Fibroblast of villous mesenchyme (primary cell): ENCODE results near the gene MUC6. TPM values are rescaled to one million over a fixed set of nuclear protein-coding genes. Genes with fewer than 3 reads are reported as not detected.

Experiments used
- DNase-seq: peaks from one replicate; pipeline ENCODE4 v3.0.0-alpha.2; 2010; ENCODE audit warnings: low read depth
- H3K4me3 ChIP-seq: 2 replicates; pipeline ENCODE4 v1.5.1; 2011; ENCODE audit warnings: low read depth, mild to moderate bottlenecking, low read length
- CTCF ChIP-seq: IDR thresholded peaks from 2 replicates; pipeline ENCODE4 v1.5.1; 2012; ENCODE audit warnings: low read depth, mild to moderate bottlenecking, low read length; ENCODE audit not compliant: insufficient read depth
- total RNA-seq: library from RNA; depleted of rRNA; stranded (reverse); fragments of >200 nt; gene quantifications from 2 replicates; pipeline ENCODE4 v1.2.3, GENCODE V29; 2012

The MUC6 gene
- total RNA-seq, 1 donor = not detected

GRCh38 chr11:1072116-1072820 lies 35.8 kb upstream of the MUC6 start:
- H3K4me3 ChIP-seq = no peak overlapping the region
- peak; percentile 72 for DNase-seq
- TF ChIP-seq CTCF = no peak

GRCh38 chr11:1071571-1072115 lies 35.1 kb upstream of the MUC6 start:
- H3K4me3 ChIP-seq = no peak overlapping the region
- TF ChIP-seq CTCF = no peak
- DNase-seq = no peak

GRCh38 chr11:1070594-1071462 lies 34.3 kb upstream of the MUC6 start:
- no peak for DNase-seq

GRCh38 chr11:1069740-1070139 lies 33.2 kb upstream of the MUC6 start:
- no peak overlapping the region for H3K4me3 ChIP-seq
- no peak for DNase-seq
- no peak for TF ChIP-seq CTCF

More at GRCh38 chr11:1070594-1071462, 34.3 kb upstream of the MUC6 start:
- no peak for TF ChIP-seq CTCF
- no peak overlapping the region for H3K4me3 ChIP-seq

GRCh38 chr11:1067812-1068496 lies 31.4 kb upstream of the MUC6 start:
- TF ChIP-seq CTCF = no peak
- DNase-seq = no peak
- no peak overlapping the region for H3K4me3 ChIP-seq

GRCh38 chr11:1064167-1064566 lies 27.6 kb upstream of the MUC6 start:
- no peak for DNase-seq
- no peak for TF ChIP-seq CTCF
- H3K4me3 ChIP-seq = no peak overlapping the region
